Colonic mucosa (tissue), 4 donors: Measurements from ENCODE around the gene HIBCH. TPM values are rescaled to one million over a fixed set of nuclear protein-coding genes. Genes with fewer than 3 reads are reported as not detected.
"Not testable (repeated sequence)": the region's sequence is repeated elsewhere in the genome, so short reads cannot be mapped to it uniquely, and the experiment has no call there.

Experiments used
- DNase-seq: peaks from one replicate; pipeline ENCODE4 v3.0.0-alpha.2; 2020
- H3K27ac ChIP-seq: fragments of 200-600 bp; one replicate; pipeline ENCODE4 v1.8.0; 2021
- H3K27me3 ChIP-seq: fragments of 200-600 bp; one replicate; pipeline ENCODE4 v1.8.0; 2021
- H3K36me3 ChIP-seq: fragments of 200-600 bp; one replicate; pipeline ENCODE4 v1.8.0; 2021
- H3K4me1 ChIP-seq: fragments of 200-600 bp; one replicate; pipeline ENCODE4 v1.8.0; 2021; ENCODE audit warnings: mild to moderate bottlenecking
- H3K4me3 ChIP-seq: fragments of 200-600 bp; one replicate; pipeline ENCODE4 v1.8.0; 2021
- H3K9ac ChIP-seq, 2 donors: one replicate each; pipeline ENCODE4 v1.7.0; 2013; ENCODE audit warnings: control low read depth in 2 of 2, low read depth in 2 of 2, low read length in 2 of 2
- H3K9me3 ChIP-seq: fragments of 200-600 bp; one replicate; pipeline ENCODE4 v1.8.0; 2021
- CTCF ChIP-seq: fragments of 200-600 bp; IDR thresholded peaks from one replicate; pipeline ENCODE4 v1.8.0; 2022; ENCODE audit warnings: antibody characterized with exemption, mild to moderate bottlenecking
- intact Hi-C: fragments of 100-400 bp; cut with DNase I; formaldehyde crosslinking; loops from one replicate; pipeline ENCODE4 v1.14.1; 2022
- total RNA-seq, 2 donors: library from RNA; stranded (reverse); fragmentation: NEBNext Ultra II Directional in 1 of 2; extraction: Animal tissue kit (Norgen Biotek cat#: 25700) in 1 of 2; gene quantifications; one replicate each; pipeline ENCODE4 v1.2.1, GENCODE V29; 2021
- donor health status: healthy.
- donor health status: DM: no; HTN: no; CAD: no.
- donor health status: DM: no; HTN: no; CAD: no.

Gene HIBCH
- total RNA-seq, 2 donors from 2014 or later = 47.2 to 71.1 TPM

GRCh38 chr2:190302052-190302451 is 17.6 kb downstream of the HIBCH start:
- TF ChIP-seq CTCF = no peak
- no peak overlapping the region for H3K27ac ChIP-seq

GRCh38 chr2:190301032-190301431 is 18.6 kb downstream of the HIBCH start:
- Histone ChIP-seq H3K27ac (no peak overlapping the region), H3K27me3 (no peaks in the 10 kb centered on the region), H3K9me3 (no peaks in the 10 kb centered on the region), H3K36me3 (no peaks in the 10 kb centered on the region), H3K4me3 (no peak overlapping the region), H3K9ac (no peak overlapping the region), H3K4me1 (no peaks in the 10 kb centered on the region)
- TF ChIP-seq CTCF = no peak
- DNase-seq = no peak
- intact Hi-C loops = no loop called here

More at GRCh38 chr2:190302052-190302451, 17.6 kb downstream of the HIBCH start:
- Histone ChIP-seq H3K4me1 (no peaks in the 10 kb centered on the region), H3K9ac (no peak overlapping the region), H3K27me3 (no peaks in the 10 kb centered on the region), H3K9me3 (no peaks in the 10 kb centered on the region), H3K4me3 (no peak overlapping the region), H3K36me3 (no peaks in the 10 kb centered on the region)
- DNase-seq = no peak
- intact Hi-C loops = no loop called here

GRCh38 chr2:190297880-190298279 is 21.7 kb downstream of the HIBCH start:
- H3K36me3 ChIP-seq, DNase-seq, H3K27ac ChIP-seq, H3K4me3 ChIP-seq, H3K27me3 ChIP-seq, H3K9ac ChIP-seq, H3K4me1 ChIP-seq, intact Hi-C loops, H3K9me3 ChIP-seq: not testable (repeated sequence)

GRCh38 chr2:190283783-190284182 is 35.8 kb downstream of the HIBCH start:
- no peak for TF ChIP-seq CTCF
- H3K27ac ChIP-seq = no peak overlapping the region
- H3K27me3 ChIP-seq = no peaks in the 10 kb centered on the region
- H3K9ac ChIP-seq = no peak overlapping the region
- H3K9me3 ChIP-seq = no peaks in the 10 kb centered on the region
- no peaks in the 10 kb centered on the region for H3K4me1 ChIP-seq
- no peak overlapping the region for H3K4me3 ChIP-seq
- intact Hi-C loops = no loop called here
- no peak for DNase-seq
- no peaks in the 10 kb centered on the region for H3K36me3 ChIP-seq

GRCh38 chr2:190280565-190281350 is 38.9 kb downstream of the HIBCH start:
- Histone ChIP-seq H3K27ac (no peak overlapping the region), H3K4me3 (no peak overlapping the region), H3K4me1 (no peaks in the 10 kb centered on the region), H3K36me3 (no peaks in the 10 kb centered on the region), H3K9ac (no peak overlapping the region), H3K27me3 (no peaks in the 10 kb centered on the region), H3K9me3 (no peaks in the 10 kb centered on the region)
- intact Hi-C loops = no loop called here
- no peak for DNase-seq
- no peak for TF ChIP-seq CTCF

GRCh38 chr2:190279256-190280134 is 40.1 kb downstream of the HIBCH start:
- H3K27me3 ChIP-seq, H3K4me1 ChIP-seq, H3K36me3 ChIP-seq, H3K9me3 ChIP-seq, H3K9ac ChIP-seq, DNase-seq, H3K27ac ChIP-seq, H3K4me3 ChIP-seq: not testable (repeated sequence)
- intact Hi-C loops = loop anchor here (5.0 kb wide), 1 partner anchor 92 kb away; no protein-coding TSS in a partner anchor
